ENCODE results near the gene BASP1.

BASP1 gene, protein sequence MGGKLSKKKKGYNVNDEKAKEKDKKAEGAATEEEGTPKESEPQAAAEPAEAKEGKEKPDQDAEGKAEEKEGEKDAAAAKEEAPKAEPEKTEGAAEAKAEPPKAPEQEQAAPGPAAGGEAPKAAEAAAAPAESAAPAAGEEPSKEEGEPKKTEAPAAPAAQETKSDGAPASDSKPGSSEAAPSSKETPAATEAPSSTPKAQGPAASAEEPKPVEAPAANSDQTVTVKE

DNA sequence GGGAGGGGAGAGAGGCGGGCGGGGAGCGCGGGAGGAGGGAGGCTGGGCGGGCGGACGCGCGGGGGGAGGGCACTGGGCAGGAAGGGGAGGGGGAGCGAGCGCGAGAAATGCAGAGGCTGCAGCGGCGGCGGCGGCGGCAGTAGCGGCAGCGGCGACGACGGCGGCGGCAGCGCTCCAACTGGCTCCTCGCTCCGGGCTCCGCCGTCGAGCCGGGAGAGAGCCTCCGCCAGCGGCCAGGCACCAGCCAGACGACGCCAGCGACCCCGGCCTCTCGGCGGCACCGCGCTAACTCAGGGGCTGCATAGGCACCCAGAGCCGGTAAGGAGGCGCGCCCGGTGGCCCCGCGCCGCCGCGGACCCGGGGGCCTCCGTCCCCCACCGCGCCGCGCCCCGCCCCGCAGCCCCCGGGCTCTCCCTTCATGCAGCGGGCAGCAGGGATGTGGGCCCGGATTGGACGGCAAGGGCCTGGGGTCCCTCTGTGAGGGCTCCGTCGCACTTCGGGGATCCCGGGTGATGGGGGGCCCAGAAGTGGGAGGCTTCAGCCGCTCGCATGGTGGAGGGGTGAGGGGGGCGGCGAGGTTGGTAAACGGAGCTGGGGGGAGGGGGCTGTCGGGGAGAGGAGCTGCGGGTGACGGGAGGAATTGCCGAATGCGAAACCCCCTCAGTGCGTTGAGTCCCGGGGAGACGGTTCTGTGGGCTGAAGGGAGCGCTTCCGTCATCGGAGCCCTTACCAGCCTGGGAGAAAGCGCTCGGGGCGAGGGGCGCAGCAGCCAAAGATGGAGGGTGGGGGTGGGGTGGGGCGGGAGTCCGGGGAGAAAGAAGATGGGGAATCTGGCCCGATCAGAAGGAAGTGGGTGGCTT lies at the start of gene BASP1:
BASP1 (plus strand) TSS at position 139 of the 860 bp plus-strand sequence. CDS start 57,586 bp downstream, outside the sequence.
- DNase-seq (ENCODE audit: low read depth, low spot score): peak; percentile 95

DNA sequence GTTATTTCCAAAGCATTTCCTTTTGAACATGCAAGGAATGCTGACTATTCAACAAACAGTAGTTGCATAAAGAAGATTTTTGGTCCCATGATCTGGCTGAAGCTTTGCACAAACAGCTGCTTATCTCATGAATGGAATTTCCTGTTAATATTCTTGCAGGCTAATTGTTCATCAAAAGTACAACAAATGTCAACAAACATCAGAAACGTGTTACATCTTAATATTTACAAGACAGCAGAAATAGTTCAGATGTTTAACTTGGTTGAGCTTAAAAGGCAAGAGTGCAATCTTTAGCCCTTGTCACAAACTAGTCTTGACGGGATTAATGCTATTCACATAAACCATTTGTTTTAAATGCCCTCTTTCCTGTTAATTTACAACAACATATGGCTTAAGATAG lies 47.9 kb upstream of the BASP1 start:
- DNase-seq (ENCODE audit: low read depth, low spot score): peak; percentile 37

DNA sequence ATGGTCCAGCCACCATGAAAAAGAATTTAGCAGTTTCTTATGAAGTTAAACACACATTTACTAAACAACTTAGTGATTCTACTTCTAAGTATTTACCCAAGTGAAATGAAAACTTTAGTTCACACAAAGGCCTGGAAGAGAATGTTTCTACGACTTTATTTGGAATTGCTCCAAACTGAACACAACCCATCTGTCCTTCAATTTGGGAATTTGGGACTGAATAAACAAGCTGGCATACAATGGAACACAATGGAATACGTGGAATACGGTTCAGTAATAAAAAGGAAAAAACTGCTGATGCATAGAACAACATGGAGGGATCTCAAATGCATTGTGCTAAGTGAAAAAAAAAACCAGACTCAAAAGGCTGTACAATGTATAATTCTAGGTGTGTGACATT lies 44.6 kb upstream of the BASP1 start:
- no peak for DNase-seq (ENCODE audit: low read depth, low spot score)

DNA sequence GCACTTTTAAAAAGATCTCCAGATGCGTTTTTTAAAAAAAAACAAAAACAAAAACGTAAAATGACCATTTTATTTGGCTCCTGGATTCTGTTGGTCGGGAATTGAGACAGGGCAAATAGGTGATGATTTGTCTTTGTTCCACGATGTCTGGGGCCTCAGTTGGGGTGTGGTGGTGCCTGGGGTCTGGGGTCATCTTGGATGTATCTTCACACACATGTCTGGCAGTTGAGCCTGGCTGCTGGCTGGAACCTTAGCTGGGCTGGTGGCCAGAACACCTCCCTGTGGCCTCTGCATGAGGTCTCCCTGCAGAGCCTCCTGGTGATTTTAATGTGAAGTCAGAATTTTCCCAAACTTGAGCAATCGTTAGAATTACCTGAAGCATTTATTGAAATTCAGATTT lies 42.5 kb upstream of the BASP1 start:
- DNase-seq (ENCODE audit: low read depth, low spot score): no peak

DNA sequence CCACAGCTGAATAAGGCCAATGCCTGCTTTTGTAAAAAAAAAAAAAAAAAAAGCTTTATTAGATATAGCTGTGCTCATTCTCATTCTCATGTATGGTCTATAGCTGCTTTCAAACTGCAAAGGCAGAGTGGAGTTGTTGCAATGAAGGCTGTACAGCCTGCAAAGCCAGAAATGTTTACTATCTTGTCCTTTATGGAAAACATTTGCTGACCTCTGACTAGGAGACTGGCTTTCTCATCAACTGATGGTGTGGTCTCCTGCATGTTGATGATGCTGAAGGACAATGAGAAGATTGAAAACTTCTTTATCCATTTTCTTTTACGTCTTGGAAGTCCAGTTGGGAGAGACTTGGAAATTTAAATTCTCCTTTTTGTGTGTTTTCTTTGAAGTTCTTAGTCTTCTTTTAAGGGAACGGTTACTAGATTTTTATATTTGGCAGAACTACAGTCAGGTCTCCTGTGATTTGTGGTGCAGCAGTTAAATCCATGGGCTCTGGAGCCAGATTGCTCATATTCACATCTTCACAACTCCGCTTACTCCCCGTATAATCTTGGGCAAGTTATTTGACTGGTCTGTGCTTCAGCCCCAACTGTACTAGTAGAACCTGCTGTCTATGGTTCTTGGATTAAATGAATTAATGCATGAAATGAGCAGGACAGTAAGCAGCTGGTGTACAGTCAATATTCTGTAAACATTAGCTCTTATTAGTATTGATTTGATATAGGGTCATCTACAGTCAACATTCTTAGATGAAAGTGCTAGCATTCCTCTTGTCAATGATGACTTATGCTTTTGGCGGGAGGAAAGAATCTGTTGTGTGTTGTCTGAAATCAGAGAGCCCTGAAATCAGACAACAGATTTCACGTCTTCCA lies 39.7 kb upstream of the BASP1 start:
- no peak for DNase-seq (ENCODE audit: low read depth, low spot score)

DNA sequence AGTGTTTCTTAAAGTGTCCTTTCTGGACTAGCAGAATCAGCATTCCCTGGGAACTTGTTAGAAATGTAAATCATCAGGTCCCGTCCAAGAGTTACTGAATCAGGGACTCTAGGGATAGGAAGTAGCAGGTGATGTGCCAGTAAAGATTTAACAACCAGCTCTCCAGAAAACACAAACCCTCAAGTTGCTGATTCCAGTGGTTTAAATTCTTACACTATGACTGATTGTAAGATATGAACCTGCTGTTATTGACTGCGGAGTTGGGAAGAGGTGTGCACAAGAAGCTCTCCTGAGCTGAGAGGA lies 39.1 kb upstream of the BASP1 start:
- DNase-seq (ENCODE audit: low read depth, low spot score): no peak

DNA sequence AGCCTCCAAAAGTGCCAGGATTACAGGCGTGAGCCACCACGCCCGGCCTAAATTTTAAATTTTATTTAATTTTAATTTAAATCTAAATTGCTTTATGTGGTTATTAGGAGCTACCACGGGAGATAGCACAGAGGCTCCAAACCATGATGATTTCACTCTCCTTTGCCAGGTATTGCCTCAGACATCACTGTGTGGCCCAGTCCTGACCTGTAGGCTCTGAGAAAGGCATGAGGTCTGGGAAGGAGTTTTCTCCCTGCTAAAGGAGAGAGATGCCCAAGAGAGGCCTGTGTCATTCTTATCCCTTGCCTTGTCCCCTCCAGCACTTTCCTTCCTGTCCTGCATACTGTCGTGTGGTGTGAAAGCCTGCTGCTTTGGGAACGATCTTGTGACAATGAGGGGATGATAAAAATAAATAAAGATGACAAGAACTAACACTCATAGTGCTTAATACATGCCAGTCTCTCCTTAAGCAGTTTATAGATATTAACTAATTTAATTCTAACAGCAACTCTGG lies 37.0 kb upstream of the BASP1 start:
- no peak for DNase-seq (ENCODE audit: low read depth, low spot score)

DNA sequence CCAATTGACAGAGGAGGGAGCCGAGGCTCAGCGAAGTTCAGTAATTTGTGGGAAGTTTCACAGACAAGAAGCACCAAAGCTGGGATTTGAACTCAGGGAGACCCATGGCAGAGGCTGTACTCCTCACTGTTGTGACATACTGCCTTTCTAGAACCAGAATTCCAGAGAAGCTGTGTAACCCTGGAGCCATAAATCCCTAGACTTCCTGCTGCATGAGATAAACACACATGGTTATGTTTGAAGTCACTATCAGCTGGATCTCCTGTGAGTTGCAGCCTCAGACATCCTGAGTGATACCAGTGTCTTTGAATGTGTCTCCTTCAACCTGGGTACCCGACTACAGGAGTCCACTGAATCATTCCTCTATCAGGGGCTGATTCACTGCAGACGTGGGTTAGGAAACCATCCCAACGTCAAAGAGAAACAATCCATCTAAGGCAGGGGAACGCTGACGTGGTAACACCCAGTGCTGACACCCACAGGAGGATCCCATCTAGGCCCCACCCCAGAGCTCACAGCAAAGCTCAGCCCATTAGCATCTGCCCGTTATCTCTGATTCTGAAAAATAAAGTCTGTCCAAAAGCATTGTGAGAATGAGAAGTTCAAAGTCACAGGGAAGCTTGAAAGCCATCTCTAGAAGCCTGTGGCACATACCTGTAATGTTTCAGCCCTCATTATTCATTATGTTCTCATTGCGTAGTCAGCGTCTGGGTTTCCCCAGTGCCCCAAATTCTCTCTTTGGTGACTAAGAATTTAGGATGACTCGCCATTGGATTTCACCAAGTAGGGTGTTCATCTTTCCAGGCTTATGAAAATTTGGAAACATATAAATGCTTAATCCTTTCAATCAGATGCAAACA lies 36.3 kb upstream of the BASP1 start:
- peak; percentile 73 for DNase-seq (ENCODE audit: low read depth, low spot score)

DNA sequence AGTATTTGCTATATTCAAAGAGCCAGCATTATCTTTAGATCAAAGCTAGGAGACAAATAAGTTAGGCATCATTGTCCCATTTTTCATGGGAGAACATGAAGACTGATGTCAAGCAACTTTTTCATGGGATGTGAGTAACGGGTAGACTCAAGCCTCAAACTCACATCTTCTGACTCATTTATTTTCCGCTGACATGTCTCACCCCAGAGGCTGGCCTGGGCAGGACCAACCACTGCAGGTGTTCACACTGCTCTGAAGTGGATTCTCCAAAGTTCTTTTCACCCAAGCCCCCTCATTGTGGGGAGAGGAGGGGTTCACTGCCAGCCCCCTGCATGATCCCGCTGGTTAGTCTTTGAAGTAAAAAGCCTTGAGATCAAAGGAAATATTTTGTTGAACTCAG lies 34.9 kb upstream of the BASP1 start:
- no peak for DNase-seq (ENCODE audit: low read depth, low spot score)

DNA sequence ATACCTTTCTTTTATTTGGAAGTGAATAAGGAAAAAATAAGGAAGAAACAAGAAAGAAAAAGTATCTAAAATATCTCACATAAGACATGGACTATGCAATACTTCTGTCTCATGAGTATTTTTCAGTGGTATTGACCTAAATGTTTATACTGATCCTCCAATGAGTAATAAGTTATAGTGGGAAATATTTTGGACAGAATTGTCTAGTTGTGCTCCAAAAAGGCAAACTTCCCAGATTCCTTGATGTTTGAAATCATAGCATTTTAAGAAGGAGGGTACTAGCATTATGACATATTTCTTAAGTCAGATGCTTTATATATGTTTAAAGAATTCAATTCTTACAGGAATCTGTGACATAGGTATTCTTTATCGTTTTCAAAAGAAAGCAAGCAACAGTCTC lies 34.5 kb upstream of the BASP1 start:
- DNase-seq (ENCODE audit: low read depth, low spot score): no peak

DNA sequence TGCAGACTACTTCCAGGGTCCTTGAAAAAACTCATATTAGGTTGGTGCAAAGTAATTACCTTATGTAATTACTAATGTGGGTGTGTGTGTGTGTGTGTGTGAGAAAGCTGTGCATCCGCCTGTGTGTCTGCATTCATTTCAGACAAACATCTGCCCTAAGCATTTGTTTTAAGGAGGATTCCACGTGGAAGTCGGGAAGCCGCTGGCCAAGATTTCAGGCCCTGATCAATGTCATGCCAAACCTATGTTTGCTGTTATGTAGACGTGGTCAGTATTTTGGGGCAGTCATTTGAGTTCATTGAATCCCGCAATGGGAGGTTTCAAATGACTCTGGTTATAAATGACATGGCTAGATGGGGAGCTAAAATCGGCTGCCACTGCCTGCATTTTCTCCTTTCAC lies 33.6 kb upstream of the BASP1 start:
- DNase-seq (ENCODE audit: low read depth, low spot score): no peak

DNA sequence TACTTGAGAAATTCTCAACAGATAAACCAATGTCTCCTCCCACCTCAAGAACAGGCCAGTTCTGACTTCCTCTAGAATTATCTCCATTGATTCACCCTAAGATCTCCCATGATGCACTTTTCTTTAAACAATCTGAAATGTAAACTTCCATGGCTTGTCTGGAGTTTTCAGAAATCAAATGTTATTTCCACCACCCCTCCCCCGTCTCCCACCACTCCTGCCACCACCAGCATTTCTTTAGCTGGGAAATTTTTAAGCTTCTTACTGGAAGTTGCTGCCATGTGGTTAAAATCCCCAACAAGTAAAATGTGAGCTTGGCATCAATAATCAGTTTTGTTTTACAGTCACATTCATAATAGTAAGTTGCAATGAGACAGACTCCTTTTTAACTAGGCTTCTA lies 32.8 kb upstream of the BASP1 start:
- DNase-seq (ENCODE audit: low read depth, low spot score): peak; percentile 34

DNA sequence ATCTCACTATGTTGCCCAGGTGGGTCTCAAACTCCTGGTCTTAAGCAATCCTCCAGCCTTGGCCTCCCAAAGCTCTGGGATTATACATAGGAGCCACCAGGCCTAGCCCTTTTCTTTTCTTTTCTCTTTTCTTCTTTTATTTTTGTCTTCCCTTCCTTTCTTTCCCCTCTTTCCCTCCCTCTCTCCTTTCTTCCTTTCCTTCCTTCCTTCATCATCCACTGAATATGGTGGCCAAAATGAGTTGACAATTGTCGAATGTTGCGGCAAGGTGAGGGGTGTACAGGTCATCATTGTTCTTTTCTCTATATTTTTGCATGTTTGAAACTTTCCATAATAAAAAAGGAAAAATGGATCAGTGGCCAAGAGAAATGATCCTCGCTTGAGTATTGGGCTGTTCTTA lies 32.1 kb upstream of the BASP1 start:
- DNase-seq (ENCODE audit: low read depth, low spot score): no peak

DNA sequence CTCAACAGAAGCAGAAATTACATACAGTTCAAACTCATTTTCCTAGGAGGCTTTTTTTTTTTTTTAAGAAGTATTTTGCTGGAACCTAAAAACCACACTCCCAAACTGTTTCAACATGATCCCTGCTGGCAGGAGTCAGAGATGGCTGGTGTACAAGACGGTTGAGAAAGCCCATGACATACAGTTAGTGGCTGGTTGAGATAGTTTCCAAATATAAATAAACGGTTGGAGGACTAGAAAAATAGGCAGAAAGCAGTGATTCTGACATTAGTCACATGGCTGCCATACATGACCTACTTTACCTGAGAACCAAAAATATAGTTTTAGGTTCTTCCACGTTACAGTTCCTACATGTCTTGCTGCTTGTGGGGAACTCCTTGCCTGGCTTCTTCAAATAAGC lies 31.7 kb upstream of the BASP1 start:
- DNase-seq (ENCODE audit: low read depth, low spot score): peak; percentile 61

DNA sequence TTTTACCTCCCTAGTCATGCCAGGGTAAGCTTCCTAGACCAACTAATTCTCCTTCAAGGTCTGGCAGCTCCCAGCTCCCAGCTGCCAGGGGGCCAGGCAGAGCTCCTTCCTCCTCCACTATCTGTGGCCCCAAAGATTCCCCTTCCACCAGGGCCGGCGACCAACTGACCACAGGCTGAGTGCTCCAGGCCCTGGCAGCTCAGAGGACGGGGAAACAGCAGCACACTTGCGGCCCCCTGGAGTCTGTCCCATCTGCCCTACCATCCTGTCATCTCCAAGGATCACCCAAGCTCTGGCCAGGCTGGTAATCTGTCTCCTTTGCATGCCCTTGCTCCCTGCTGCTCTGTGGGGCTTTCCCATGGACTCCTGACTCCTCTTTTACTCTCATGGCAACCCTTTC lies 31.2 kb upstream of the BASP1 start:
- no peak for DNase-seq (ENCODE audit: low read depth, low spot score)

DNA sequence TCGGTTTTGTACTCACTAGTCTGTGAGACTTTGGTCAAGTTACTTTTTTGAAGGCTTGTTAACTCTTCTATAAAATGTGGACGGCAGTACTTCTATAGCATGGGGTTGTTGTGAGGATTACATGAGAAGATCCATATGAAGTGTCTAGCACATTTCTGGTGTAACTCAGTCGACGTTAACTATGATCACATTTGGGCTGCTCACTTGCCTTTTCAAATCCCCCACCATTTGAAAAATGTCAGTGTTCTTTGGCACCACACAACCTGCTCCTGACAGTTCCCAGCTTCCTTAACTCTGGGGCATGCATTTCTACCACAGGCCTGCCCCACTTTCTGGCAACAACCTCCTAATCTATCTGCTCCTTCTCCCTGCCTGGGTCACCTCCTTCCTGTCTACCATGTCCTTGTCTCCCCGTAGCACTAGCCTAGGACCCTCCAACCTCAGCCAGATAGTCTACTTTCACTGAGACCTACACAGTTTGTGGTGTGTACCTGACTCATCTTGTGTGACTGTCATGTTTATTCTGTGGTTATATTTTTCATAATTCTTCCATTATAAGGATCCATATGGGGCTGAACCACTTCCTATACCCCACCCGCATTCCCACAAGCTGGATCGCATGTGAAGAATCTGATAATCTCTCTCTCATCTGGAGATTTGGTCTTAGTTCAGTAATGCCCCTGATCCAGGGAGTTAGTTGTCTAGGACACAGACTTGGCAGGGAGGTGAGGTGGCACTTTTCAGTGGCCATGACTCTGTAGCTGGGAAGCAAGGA lies 30.2 kb upstream of the BASP1 start:
- peak; percentile 16 for DNase-seq (ENCODE audit: low read depth, low spot score)

DNA sequence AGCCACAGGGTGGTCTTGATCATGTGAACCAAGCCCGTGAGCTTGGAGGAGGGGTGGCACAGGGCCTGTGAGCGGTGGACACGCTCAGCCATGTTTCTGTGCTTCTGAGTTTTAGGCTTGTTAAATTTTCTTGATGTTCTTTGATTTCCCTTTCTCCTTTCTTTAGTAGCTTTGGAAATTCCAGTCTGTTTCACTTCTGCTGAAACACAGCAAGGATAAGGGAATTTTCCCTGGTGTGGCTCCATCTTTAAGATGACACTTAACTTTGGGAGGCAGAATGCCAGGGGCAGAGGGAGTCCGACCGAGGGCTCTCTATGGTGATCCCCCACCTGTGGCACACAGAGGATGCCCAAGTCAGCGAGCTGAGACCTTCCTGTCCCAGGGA lies 29.7 kb upstream of the BASP1 start:
- DNase-seq (ENCODE audit: low read depth, low spot score): no peak

DNA sequence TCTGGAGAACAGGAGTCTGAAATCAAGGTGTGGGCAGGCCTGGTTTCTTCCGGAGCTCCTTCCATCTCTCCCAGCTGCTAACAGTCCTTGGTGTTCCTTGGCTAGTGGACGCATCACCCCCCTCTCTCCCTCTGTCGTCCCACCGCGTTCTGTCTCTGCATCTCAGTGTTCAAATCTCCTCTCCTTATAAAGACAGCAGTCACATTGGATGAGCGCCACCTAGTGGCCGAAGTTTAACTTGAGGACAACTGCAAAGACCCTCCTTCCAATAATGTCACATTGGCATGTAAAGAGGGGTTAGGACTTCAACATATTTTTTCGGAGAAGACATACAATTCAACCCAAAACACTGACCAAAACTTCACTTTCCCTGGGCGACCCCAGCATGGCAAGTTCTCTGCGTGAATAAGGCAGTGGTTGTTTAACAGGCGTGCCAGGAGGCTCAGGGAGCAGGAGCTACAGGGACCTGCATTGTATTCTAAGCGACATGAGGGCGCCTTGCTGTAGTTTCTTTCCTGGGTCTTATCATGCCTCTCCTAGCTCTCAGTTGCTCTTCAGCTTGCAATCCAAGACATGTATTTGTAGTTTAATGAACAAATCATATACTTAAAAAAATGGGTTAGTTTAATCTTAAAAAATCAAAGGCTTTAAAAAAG lies 27.9 kb upstream of the BASP1 start:
- DNase-seq (ENCODE audit: low read depth, low spot score): peak; percentile 90

DNA sequence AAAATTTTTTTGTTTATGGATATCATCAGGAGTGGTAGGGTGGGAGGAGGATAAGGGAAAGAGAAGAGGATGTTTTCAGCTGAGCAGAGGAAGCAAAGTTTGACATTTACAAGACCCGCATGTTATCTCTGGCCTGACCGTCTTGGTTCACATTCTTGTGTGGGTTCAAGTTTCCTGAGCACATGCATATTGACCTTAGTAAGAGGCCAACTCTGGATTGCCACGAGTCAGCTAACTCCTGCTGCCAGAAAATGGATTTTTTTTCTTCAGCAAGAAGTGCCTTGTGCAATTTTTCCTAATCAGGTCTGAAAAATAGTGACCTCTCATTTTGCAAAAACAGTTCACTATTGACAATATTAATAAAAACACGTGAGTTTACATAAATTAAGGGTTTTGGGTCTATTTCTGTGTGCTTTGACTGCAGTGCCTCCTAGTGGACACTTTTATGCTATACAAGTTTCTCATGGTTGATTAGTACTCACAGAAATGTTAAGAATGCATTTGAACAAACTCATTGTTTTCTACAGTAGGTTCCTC lies 27.1 kb upstream of the BASP1 start:
- peak; percentile 82 for DNase-seq (ENCODE audit: low read depth, low spot score)

All from astrocyte of the hippocampus (primary cell).